GM21723 (cell line): Measurements from ENCODE around the gene ATRX.
"Not testable (repeated sequence)": the region's sequence is repeated elsewhere in the genome, so short reads cannot be mapped to it uniquely, and the experiment has no call there.

Experiments
- ATAC-seq: cut with Tn5 transposase; IDR thresholded peaks from one replicate; pipeline ENCODE4 v1.9.1; 2021; ENCODE audit warnings: mild to moderate bottlenecking, moderate library complexity; ENCODE audit not compliant: unreplicated experiment

ATRX gene

DNA sequence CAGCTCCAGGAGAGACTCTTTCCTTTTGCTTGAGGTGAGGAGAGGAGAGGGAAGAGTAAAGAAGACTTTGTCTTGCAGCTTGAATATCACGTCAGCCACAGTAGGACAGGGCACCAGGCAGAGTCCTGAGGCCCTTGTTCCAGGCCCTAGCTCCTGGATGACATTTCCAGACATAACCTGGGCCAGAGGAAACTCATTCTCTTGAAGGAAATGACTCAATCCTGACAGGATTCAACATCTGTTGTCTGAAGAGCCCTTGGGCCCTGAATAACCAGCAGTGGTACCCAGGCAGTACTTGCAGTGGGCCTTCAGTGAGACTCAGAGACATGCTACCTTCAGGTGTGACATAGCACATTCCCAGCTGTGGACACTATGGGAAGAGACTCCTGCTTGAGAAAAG is 276.0 kb downstream of the ATRX start:
- ATAC-seq = no peak

GRCh38 chrX:77505227-77505626 is 280.8 kb downstream of the ATRX start:
- no peak for ATAC-seq

- no peak for ATAC-seq
Measured at GRCh38 chrX:77502951-77503525, 283.0 kb downstream of the ATRX start.

DNA sequence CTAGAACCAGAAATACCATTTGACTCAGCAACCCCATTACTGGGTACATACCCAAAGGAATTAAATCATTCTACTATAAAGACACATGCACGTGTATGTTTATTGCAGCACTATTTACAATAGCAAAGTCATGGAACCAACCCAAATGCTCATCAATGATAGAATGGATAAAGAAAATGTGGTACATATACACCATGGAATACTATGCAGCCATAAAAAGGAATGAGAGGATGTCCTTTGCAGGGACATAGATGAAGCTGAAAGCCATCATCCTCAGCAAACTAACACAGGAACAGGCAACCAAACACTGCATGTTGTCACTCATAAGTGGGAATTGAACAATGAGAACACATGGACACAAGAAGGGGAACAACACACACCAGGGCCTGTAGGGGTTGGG is 285.9 kb downstream of the ATRX start:
- not testable (repeated sequence) for ATAC-seq

GRCh38 chrX:77493677-77494553 is 292.1 kb downstream of the ATRX start:
- no peak for ATAC-seq

GRCh38 chrX:77484045-77484444 is 302.0 kb downstream of the ATRX start:
- no peak for ATAC-seq

- ATAC-seq = no peak
Measured at GRCh38 chrX:77455437-77455836, 330.6 kb downstream of the ATRX start.
